GM18508 (cell line): ENCODE measurements around the gene ZDHHC1.
"Not testable (repeated sequence)": the region's sequence is repeated elsewhere in the genome, so short reads cannot be mapped to it uniquely, and the experiment has no call there.

ENCODE experiments used
- ATAC-seq: cut with Tn5 transposase; IDR thresholded peaks from one replicate; pipeline ENCODE4 v1.9.1; 2021; ENCODE audit warnings: moderate number of reproducible peaks; ENCODE audit not compliant: insufficient read depth, unreplicated experiment

The ZDHHC1 gene

DNA sequence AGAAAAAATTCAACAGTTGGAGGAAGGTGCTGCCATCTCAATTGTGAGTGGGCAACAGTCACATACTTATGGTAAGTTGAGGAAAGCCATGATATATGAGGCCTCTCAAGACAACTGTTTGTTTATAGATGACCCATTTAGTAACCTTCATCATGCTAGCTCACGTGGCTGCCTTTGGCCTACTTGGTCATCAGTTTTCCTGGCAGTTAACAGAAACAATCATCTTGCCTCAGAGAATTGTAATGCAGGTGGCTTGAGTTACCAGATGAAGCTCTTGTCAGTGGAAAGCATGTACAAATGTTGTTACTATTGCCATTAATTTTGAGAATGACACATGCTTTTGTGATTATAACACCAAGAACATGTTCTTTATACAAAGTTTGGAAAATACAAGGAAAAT lies 37.6 kb downstream of the ZDHHC1 start:
- ATAC-seq: no peak

- not testable (repeated sequence) for ATAC-seq
Observed at GRCh38 chr16:67376012-67376411, 40.3 kb downstream of the ZDHHC1 start.

DNA sequence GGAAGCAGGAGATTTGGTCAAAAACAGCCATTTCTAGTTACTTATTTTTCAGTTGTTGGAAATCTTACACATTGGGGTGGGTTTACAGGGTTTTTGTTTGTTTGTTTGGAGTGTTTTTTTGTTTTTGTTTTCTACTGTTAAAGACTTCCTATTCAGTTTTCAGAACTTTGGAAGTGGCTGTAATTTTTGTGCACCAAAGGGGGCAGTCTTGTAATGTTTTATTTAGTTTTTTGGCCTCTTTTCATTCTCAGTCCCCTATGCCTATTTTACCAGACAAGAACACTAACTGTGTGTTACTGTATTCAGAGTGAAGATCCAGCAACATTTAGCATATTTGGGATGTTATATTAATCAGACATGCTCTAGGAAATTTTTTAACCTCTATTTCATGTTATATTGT lies 43.6 kb downstream of the ZDHHC1 start:
- no peak for ATAC-seq

DNA sequence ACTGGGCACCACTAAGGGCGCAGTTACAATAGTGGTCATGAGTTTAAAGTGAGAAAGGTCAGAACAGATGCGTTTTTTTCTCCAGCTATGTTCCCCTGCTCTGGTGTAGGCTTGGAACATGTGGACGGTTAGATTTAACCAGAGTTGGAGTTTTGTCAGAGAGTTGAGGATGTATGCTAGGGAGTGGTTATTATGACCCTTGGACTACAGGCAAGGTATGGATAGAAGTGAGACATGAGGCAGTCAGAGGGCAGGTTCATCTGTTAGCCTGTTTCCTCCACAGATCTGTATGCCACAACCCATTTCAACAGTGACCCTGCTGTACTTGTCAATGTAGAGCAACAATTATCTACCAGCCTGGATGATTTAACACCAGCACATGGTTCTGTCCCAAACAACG lies 45.6 kb downstream of the ZDHHC1 start:
- no peak for ATAC-seq

- no peak for ATAC-seq
Observed at GRCh38 chr16:67364600-67365235, 51.6 kb downstream of the ZDHHC1 start.

DNA sequence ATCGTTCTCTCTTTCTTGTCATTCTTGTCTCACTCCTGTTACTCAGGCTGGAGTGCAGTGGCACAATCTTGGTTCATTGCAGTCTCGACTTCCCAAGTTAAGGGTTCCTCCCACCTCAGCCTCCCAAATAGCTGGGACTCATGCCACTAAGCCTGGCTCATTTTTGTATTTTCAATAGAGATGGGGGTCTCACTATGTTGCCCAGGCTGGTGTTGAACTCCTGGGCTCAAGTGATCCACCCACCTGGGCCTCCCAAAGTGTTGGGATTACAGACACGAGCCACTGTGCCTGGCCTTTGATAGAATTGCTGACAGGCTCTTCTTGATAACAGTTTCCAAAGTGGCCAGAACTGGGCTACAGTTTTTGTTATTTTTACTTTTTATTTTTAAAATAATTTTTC lies 55.2 kb downstream of the ZDHHC1 start:
- ATAC-seq: no peak

GRCh38 chr16:67359540-67360269 lies 56.6 kb downstream of the ZDHHC1 start:
- ATAC-seq: not testable (repeated sequence)

GRCh38 chr16:67357561-67357960 lies 58.7 kb downstream of the ZDHHC1 start:
- no peak for ATAC-seq

DNA sequence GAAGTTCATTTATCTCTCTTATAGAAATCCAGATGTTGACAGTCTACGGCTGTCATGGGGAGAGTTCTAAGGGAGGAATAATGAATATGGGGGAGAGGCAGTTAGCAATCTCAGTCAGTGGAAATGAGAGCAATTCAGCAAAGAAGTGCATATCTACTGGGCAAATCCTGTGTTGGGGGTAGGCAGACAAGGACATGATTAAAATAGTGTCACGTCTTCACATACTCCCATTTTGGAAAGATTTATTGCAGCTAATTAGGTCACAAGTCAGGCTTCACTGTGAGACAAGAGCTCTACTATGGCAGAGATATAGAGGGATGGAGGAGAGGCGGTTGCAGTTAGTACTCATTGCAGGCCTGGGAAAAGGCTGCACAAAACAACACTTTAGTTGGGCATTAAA lies 59.9 kb downstream of the ZDHHC1 start:
- ATAC-seq: no peak

GRCh38 chr16:67352463-67352862 lies 63.8 kb downstream of the ZDHHC1 start:
- ATAC-seq: not testable (repeated sequence)

DNA sequence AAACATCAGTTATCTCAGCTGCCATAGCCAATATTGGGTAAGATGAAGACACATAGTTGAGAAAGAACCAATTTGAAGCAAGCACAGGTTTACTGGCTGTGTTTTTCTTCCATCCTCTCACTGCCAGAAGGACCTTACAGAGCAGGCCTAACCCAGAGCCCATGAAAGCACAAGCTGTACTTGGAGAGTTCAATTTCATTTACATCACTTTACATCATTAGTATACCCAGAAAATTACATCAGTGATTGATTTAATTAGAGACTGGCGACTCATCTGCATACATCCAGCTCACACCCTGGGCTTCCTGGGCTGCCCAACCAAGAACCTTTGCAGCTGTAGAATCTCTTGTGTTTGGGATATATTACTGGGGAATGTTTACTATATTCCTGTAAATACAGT lies 66.0 kb downstream of the ZDHHC1 start:
- no peak for ATAC-seq

GRCh38 chr16:67349172-67349571 lies 67.1 kb downstream of the ZDHHC1 start:
- ATAC-seq: no peak

DNA sequence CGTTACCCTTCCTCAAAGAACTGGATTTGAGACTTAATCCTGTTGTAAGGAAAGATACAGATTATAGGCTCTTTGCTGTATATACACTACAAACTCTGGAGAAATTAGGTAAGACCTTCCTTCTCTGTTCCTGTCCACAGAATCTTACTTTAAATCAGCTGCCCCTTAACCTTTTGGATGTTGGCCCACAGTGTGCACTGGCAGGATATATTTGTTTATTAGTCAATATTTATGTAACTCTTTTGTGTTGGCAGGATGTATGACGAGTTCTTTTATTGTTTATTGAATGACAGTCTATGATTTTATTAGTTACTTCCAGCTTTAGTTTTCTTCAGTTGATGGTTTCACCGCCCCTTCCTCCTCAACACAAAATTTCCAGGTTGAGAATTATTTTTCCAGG lies 69.9 kb downstream of the ZDHHC1 start:
- ATAC-seq: no peak

DNA sequence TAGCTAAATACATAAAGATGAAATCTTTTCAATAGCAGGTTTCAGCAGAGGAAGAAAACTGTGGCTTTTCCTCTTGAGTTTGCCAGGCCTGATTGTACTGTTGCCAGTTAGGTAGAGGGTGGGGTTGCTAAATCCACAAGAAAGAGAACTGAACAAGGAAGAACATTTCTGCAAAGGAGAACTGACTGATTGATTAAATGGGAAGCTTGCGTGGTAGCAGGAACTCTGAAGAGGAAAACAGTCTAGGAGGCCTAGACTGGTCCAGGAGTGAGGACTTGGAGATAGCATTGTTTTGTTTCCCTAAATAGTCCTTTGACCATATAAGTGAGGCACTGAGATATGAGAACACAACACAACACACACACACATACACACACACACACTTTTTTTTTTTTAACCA lies 70.9 kb downstream of the ZDHHC1 start:
- ATAC-seq: no peak
